ENCODE measurements around the gene ZFP90.

Gene ZFP90

DNA sequence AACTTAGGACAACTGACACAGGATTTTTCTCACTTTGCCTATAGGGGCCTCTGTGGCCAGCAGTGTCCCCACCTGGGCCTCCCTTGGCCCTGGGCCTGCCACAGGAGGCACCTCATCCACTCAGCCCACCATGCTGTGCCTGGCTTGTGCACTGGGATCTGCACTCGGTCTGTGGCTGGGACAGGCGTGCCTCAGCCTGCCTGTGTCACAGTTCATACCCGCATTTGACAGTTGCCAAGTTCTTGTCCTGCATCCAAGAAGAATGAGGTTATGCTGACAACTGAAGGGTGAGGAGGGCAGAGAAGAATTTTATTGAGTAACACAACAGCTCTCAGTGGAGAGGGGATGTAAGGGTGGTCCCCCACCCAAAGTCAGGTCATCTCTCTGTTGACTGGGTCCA lies 36.0 kb downstream of the ZFP90 start:
- no peak for DNase-seq (ENCODE audit: low read depth)
- H3K4me3 ChIP-seq (ENCODE audit: low read depth, low read length), result no peak overlapping the region
- TF ChIP-seq, protein P1, sequence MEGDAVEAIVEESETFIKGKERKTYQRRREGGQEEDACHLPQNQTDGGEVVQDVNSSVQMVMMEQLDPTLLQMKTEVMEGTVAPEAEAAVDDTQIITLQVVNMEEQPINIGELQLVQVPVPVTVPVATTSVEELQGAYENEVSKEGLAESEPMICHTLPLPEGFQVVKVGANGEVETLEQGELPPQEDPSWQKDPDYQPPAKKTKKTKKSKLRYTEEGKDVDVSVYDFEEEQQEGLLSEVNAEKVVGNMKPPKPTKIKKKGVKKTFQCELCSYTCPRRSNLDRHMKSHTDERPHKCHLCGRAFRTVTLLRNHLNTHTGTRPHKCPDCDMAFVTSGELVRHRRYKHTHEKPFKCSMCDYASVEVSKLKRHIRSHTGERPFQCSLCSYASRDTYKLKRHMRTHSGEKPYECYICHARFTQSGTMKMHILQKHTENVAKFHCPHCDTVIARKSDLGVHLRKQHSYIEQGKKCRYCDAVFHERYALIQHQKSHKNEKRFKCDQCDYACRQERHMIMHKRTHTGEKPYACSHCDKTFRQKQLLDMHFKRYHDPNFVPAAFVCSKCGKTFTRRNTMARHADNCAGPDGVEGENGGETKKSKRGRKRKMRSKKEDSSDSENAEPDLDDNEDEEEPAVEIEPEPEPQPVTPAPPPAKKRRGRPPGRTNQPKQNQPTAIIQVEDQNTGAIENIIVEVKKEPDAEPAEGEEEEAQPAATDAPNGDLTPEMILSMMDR (IDR thresholded peaks at IDR 0.05; ENCODE audit: low read depth, low read length, missing control alignments), result no peak

DNA sequence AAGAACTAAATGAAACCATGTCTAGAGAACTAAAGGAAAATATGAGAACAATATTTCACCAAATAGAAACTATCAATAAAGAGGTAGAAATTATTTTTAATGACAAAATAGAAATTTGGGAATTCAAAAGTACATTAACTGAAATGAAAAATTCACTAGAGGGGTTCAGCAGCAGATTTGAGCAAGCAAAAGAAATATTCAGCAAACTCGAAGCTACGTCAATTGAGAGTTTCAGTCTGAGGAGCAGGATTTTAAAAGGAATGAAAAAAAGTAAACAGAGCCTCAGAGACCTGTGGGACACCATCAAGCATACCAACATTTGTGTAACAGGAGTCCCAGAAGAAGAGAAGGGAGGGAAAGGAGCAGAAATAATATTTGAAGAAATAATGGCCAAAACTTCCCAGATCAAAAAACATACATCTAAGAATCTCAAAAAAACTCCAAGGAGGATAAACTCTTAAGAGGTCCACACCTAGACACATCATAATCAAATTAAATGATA lies 38.3 kb downstream of the ZFP90 start:
- DNase-seq (ENCODE audit: low read depth), result no peak
- H3K4me3 ChIP-seq (ENCODE audit: low read depth, low read length), result no peak overlapping the region
- TF ChIP-seq, protein P1 (IDR thresholded peaks at IDR 0.05; ENCODE audit: low read depth, low read length, missing control alignments), result no peak

DNA sequence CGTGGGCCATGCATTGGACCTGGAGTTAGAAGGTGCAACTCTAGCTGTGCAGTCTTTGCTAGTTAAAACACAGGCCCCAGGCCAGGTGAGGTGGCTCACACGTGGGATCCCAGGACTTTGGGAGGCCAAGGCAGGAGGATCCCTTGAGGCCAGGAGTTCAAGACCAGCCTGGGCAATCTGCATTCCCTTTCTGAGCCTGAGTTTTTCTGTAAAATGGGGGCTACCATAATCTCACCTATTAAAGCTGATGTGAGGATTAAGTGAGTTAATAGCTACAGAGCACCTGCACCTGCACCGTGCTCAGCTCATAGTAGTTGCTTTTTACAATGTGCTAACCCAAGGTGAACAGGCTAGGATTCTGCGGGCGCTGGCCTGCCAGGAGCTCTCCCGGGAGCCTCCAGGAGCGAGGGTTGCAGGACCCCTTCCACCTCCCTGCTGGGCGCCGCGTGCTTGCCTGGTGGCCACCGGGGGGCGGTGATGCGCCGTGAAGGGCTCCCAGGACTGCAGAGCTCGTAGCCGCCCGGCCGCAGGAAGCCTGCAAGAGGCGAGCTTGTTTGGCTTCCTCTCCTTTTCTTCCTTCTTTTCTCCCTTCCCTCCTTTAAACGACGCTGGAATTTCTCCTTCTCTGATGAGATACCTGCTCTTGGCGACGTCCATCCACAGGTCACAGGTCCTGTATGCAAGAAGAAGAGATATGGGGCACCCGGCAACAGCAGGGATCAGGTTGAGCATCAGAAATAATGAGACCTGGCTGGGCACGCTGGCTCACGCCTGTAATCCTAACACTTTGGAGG lies 51.3 kb downstream of the ZFP90 start:
- no peak for DNase-seq (ENCODE audit: low read depth)

DNA sequence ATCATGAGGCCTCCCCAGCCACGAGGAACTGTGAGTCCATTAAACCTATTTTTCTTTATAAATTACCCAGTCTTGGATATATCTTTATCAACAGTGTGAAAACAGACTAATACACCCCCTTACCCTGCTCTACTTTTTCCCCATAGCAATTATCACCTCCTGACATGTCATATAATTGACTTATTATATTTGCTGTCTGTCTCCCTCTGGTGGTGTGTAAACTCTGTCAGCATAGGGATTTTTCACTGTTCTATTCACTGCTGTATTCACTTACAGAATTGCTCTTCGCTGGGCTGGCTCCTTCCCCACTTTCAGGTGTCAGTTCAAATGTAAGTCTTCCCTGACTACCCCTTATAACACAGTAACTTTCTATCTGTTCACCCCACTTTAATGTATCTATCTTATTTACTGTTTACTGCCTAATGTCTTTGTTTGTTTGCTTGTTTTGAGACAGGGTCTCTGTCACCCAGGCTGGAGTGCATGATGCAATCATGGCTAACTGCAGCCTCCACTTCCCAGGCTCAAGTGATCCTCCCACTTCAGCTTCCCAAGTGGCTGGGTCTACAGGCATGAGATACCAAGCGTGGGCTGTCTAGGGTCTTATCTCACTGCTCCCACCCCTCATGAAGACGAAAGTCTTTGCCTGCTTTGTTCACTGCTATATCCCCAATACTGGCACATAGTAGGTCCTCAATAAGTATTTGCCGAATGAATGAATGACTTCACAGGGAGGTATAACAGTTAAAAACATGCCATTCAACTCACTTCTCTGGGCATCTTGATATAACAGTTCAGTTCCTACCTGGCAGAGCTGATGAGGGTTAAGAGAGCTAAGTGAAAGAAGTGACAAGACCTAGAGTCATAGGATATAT lies 53.6 kb downstream of the ZFP90 start:
- no peak for DNase-seq (ENCODE audit: low read depth)
- no peak overlapping the region for H3K4me3 ChIP-seq (ENCODE audit: low read depth, low read length)

More for the DNA sequence above, 51.3 kb downstream of the ZFP90 start:
- TF ChIP-seq, protein P1 (IDR thresholded peaks at IDR 0.05; ENCODE audit: low read depth, low read length, missing control alignments), result peak; percentile 72
- no peak overlapping the region for H3K4me3 ChIP-seq (ENCODE audit: low read depth, low read length)

DNA sequence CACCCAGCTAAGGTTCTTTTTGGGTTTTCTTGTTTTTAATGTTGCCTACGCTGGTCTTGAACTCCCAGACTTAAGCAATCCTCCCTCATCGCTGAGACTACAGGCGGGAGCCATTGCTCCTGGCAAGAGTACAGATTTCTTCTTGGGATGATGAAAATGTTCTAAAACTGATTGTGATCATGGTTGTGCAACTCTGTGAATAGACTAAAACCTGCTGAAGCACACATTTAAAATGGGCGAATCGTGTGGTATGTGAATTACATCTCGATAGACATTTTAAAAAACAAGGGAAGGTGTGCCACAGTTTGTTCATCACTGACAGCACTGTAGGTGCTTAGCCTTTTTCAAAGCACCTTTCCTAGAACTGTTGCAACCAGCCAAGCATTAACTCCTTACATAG lies 57.2 kb downstream of the ZFP90 start:
- TF ChIP-seq, protein P1 (IDR thresholded peaks at IDR 0.05; ENCODE audit: low read depth, low read length, missing control alignments), result no peak
- H3K4me3 ChIP-seq (ENCODE audit: low read depth, low read length), result no peak overlapping the region
- no peak for DNase-seq (ENCODE audit: low read depth)

More for the DNA sequence above, 53.6 kb downstream of the ZFP90 start:
- TF ChIP-seq, protein P1 (IDR thresholded peaks at IDR 0.05; ENCODE audit: low read depth, low read length, missing control alignments), result peak; percentile 15

DNA sequence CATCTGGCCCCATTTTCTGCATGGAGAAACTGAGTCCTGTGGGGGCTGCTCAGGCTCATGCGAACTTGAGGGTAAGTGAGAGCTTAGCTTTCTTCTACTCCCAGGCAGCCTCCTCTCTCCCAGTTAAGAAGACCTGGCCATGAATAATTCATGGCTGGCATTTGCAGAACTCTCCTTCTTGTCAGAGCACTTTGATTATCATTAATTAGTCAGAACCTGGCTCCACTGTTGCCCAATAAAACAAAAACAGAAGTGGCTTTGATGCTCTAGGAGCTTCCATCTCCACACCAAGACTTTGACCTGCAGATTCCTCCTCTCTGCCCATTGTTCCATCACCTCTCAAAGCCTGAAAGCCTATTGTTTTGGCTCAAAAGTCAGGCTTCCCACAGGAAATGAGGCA lies 60.5 kb downstream of the ZFP90 start:
- no peak overlapping the region for H3K4me3 ChIP-seq (ENCODE audit: low read depth, low read length)
- no peak for DNase-seq (ENCODE audit: low read depth)
- TF ChIP-seq, protein P1 (IDR thresholded peaks at IDR 0.05; ENCODE audit: low read depth, low read length, missing control alignments), result no peak

Measured in GM12864 (cell line).